SK-N-SH (cell line): ENCODE data around the gene ITFG1. TPM values are rescaled to one million over a fixed set of nuclear protein-coding genes. Genes with fewer than 3 reads are reported as not detected.
A peak's percentile ranks its signal among the peaks of the same experiment; 100 is the strongest.

Source experiments
- CTCF ChIA-PET: fragments of 300-600, 350-600 bp; formaldehyde crosslinking; extraction: SDS; loops from one replicate; lab custom pipeline; 2021; lab: Yijun Ruan, JAX
- POLR2A ChIA-PET: fragments of 350-600 bp; sonication (Branson Sonifier 250); formaldehyde crosslinking; extraction: SDS; loops from one replicate; lab custom pipeline; 2020; ENCODE audit warnings: antibody characterized with exemption, inconsistent platforms; lab: Yijun Ruan, JAX
- DNase-seq: peaks from one replicate; pipeline ENCODE4 v3.0.0; 2012
- H2AFZ ChIP-seq: fragments of 200-600 bp; sonication (generic); 2 replicates; pipeline ENCODE4 v1.8.1; 2016; ENCODE audit warnings: antibody characterized with exemption, mild to moderate bottlenecking, low read depth
- H3F3A ChIP-seq: fragments of 200-600 bp; sonication (generic); replicated peaks from 2 replicates; pipeline ENCODE3; 2016; ENCODE audit warnings: antibody characterized with exemption, mild to moderate bottlenecking; ENCODE audit not compliant: insufficient read depth
- H3K27ac ChIP-seq, 2 experiments: fragments of 200-500 bp in 1 of 2; fragments of 200-600 bp in 1 of 2; sonication (Bioruptor generic) in 1 of 2; sonication (generic), shearing (Covaris generic) in 1 of 2; 2 replicates each; pipeline versions ENCODE4 v1.5.1 to v1.6.1; 2014 to 2016; ENCODE audit warnings: low read depth in 2 of 2, inconsistent platforms in 1 of 2, low read length in 1 of 2, mild to moderate bottlenecking in 1 of 2, mixed read lengths in 1 of 2
- H3K27me3 ChIP-seq: fragments of 200-600 bp; sonication (generic), shearing (Covaris generic); 2 replicates; pipeline ENCODE4 v1.6.1; 2016; ENCODE audit warnings: mixed run types; ENCODE audit not compliant: insufficient read depth
- H3K36me3 ChIP-seq, 2 experiments: fragments of 200-500 bp in 1 of 2; fragments of 200-600 bp in 1 of 2; sonication (Bioruptor generic) in 1 of 2; sonication (generic) in 1 of 2; replicated peaks in 1 of 2; 2 replicates each; pipeline versions ENCODE3 to v1.5.1; 2014 to 2016; ENCODE audit warnings: low read length in 1 of 2, mild to moderate bottlenecking in 1 of 2; ENCODE audit not compliant: insufficient read depth in 2 of 2, control insufficient read depth in 1 of 2
- H3K4me1 ChIP-seq, 2 experiments: fragments of 200-500 bp in 1 of 2; fragments of 200-600 bp in 1 of 2; sonication (Bioruptor generic) in 1 of 2; sonication (generic), shearing (Covaris generic) in 1 of 2; 2 replicates each; pipeline versions ENCODE4 v1.5.1 to v1.6.1; 2014 to 2016; ENCODE audit warnings: low read depth in 1 of 2, low read length in 1 of 2, mixed run types in 1 of 2; ENCODE audit not compliant: insufficient read depth in 2 of 2, control insufficient read depth in 1 of 2
- H3K4me2 ChIP-seq: fragments of 200-600 bp; sonication (generic), shearing (Covaris generic); 2 replicates; pipeline ENCODE4 v1.6.1; 2017; ENCODE audit warnings: mixed run types
- H3K4me3 ChIP-seq, 2 experiments: fragments of 200-500 bp in 1 of 2; fragments of 200-600 bp in 1 of 2; sonication (Bioruptor generic) in 1 of 2; sonication (generic), shearing (Covaris generic) in 1 of 2; 2 replicates each; pipeline versions ENCODE4 v1.5.1 to v1.8.1; 2014 to 2016; ENCODE audit warnings: low read depth in 2 of 2, inconsistent platforms in 1 of 2, low read length in 1 of 2, mild to moderate bottlenecking in 1 of 2, mixed read lengths in 1 of 2, moderate library complexity in 1 of 2
- H3K79me2 ChIP-seq: fragments of 200-600 bp; sonication (generic); 2 replicates; pipeline ENCODE4 v1.8.1; 2017; ENCODE audit warnings: mild to moderate bottlenecking; ENCODE audit not compliant: insufficient read depth
- H3K9ac ChIP-seq: fragments of 200-600 bp; sonication (generic); 2 replicates; pipeline ENCODE4 v1.6.1; 2017; ENCODE audit warnings: mixed run types
- H3K9me2 ChIP-seq: fragments of 200-600 bp; sonication (generic); 2 replicates; pipeline ENCODE4 v1.6.1; 2017; ENCODE audit warnings: mixed run types
- H3K9me3 ChIP-seq: fragments of 200-600 bp; sonication (generic); 2 replicates; pipeline ENCODE4 v1.6.1; 2017; ENCODE audit warnings: mixed run types, mild to moderate bottlenecking, moderate library complexity
- H4K20me1 ChIP-seq: fragments of 200-600 bp; sonication (generic); 2 replicates; pipeline ENCODE4 v1.6.1; 2017; ENCODE audit warnings: mild to moderate bottlenecking, mixed run types; ENCODE audit not compliant: insufficient read depth
- CHD2 ChIP-seq: fragments of 150-350 bp; IDR thresholded peaks from 2 replicates; pipeline ENCODE4 v1.6.1; 2018; ENCODE audit warnings: low read length; ENCODE audit not compliant: partially characterized antibody
- CTCF ChIP-seq: fragments of 200-600 bp; sonication (generic); IDR thresholded peaks from 2 replicates; pipeline ENCODE4 v1.6.1; 2017; ENCODE audit warnings: antibody characterized with exemption, mild to moderate bottlenecking, moderate library complexity
- FOSL2 ChIP-seq: IDR thresholded peaks from 2 replicates; pipeline ENCODE4 v1.4.0; 2012; ENCODE audit warnings: low read depth, mild to moderate bottlenecking, moderate library complexity, borderline replicate concordance
- IRF3 ChIP-seq: fragments of 150-350 bp; IDR thresholded peaks from 2 replicates; pipeline ENCODE4 v1.6.1; 2016; ENCODE audit warnings: mild to moderate bottlenecking, low read depth, low read length
- JUND ChIP-seq: IDR thresholded peaks from 2 replicates; pipeline ENCODE4 v1.4.0; 2012
- NFIC ChIP-seq: IDR thresholded peaks from 2 replicates; pipeline ENCODE4 v1.4.0; 2012; ENCODE audit warnings: borderline replicate concordance
- TCF12 ChIP-seq: IDR thresholded peaks from 2 replicates; pipeline ENCODE4 v1.4.0; 2012
- USF1 ChIP-seq: IDR thresholded peaks from 2 replicates; pipeline ENCODE4 v1.4.0; 2012; ENCODE audit warnings: low read depth, borderline replicate concordance
- WGBS: methylation state at CpG from one replicate; pipeline ENCODE4 v1.1.6; 2017; ENCODE audit warnings: low lambda C conversion rate; 5-methylcytosine and 5-hydroxymethylcytosine counted together
- polyA plus RNA-seq, 3 experiments: library from polyadenylated mRNA; depleted of rRNA; stranded (reverse); fragments of >200 nt; gene quantifications; 2 replicates each; pipeline ENCODE4 v1.2.3, GENCODE V29; 2012

The ITFG1 gene
- polyA plus RNA-seq, 1 of the 3 experiments (the other 2 are of a cell fraction) = 48.6 TPM

- CTCF ChIA-PET = no interaction called here
- Histone ChIP-seq H2AFZ (no peak overlapping the region), H3K9me2 (no peaks in the 10 kb centered on the region), H3K79me2 (no peaks in the 10 kb centered on the region), H4K20me1 (no peaks in the 10 kb centered on the region), H3K27me3 (no peaks in the 10 kb centered on the region), H3K36me3 (peaks cover 0 to 10% of the 10 kb centered on the region in 2 experiments), H3K9ac (no peak overlapping the region), H3K9me3 (no peaks in the 10 kb centered on the region), H3F3A (peaks cover 6% of the 10 kb centered on the region), H3K4me3 (no peak overlapping the region), H3K4me2 (no peak overlapping the region), H3K4me1 (peaks cover 3 to 7% of the 10 kb centered on the region in 2 experiments; a peak in 3 of 4 replicates), H3K27ac (no peak overlapping the region)
- DNase-seq = no peak
- no peak for TF ChIP-seq TCF12
- TF ChIP-seq USF1 = no peak
- POLR2A ChIA-PET = no interaction called here
- WGBS = 94% methylated on average over 2 of the region's 2 CpGs
Measured at GRCh38 chr16:47316442-47317015, 144.3 kb downstream of the ITFG1 start.

GRCh38 chr16:47311738-47312505 is 148.9 kb downstream of the ITFG1 start:
- ChIA-PET POLR2A (no interaction called here), CTCF (no interaction called here)
- H3K27ac ChIP-seq = no peak overlapping the region
- H4K20me1 ChIP-seq = no peaks in the 10 kb centered on the region
- H2AFZ ChIP-seq = no peak overlapping the region
- no peaks in the 10 kb centered on the region for H3K79me2 ChIP-seq
- H3F3A ChIP-seq = peaks cover 6% of the 10 kb centered on the region
- no peaks in the 10 kb centered on the region for H3K9me2 ChIP-seq
- H3K27me3 ChIP-seq = no peaks in the 10 kb centered on the region
- no peaks in the 10 kb centered on the region for H3K9me3 ChIP-seq
- no peak for DNase-seq
- WGBS = 91% methylated on average over 8 of the region's 8 CpGs
- no peak overlapping the region for H3K4me2 ChIP-seq
- peaks cover 4 to 20% of the 10 kb centered on the region in 2 experiments for H3K36me3 ChIP-seq
- H3K9ac ChIP-seq = no peak overlapping the region
- H3K4me3 ChIP-seq = no peak overlapping the region
- TF ChIP-seq CTCF = no peak
- TF ChIP-seq TCF12 = peak; percentile 42
- TF ChIP-seq CHD2 = no peak
- no peak for TF ChIP-seq USF1
- TF ChIP-seq JUND = 0 out of 2 replicates have a peak, but pooled peaks have one; percentile 12
- TF ChIP-seq IRF3 = no peak
- TF ChIP-seq FOSL2 = peak; percentile 28; the same call in 1 of the 2 replicates
- peak; percentile 52; the same call in 1 of the 2 replicates for TF ChIP-seq NFIC
- H3K4me1 ChIP-seq = peaks cover 0 to 12% of the 10 kb centered on the region in 2 experiments; a peak in 1 of 4 replicates
